SK-N-SH (cell line): ENCODE data around the gene ROBO1.

Source experiments
- EZH2phosphoT487 ChIP-seq: fragments of 200-600 bp; sonication (generic); IDR thresholded peaks from 2 replicates; pipeline ENCODE4 v1.6.1; 2017; ENCODE audit warnings: low read depth, mixed run types, mild to moderate bottlenecking, antibody characterized with exemption, moderate library complexity, borderline replicate concordance
- IRF3 ChIP-seq: fragments of 150-350 bp; IDR thresholded peaks from 2 replicates; pipeline ENCODE4 v1.6.1; 2016; ENCODE audit warnings: mild to moderate bottlenecking, low read depth, low read length
- MEF2A ChIP-seq: IDR thresholded peaks from 2 replicates; pipeline ENCODE4 v1.4.0; 2012; ENCODE audit warnings: low read depth, borderline replicate concordance
- USF1 ChIP-seq: IDR thresholded peaks from 2 replicates; pipeline ENCODE4 v1.4.0; 2012; ENCODE audit warnings: low read depth, borderline replicate concordance
- YY1 ChIP-seq: IDR thresholded peaks from 2 replicates; pipeline ENCODE4 v1.4.0; 2012; ENCODE audit warnings: low read depth, mild to moderate bottlenecking
- TF ChIP-seq, protein P1 (sequence below): fragments of 200-600 bp; sonication (generic); IDR thresholded peaks from 2 replicates; pipeline ENCODE4 v1.6.1; 2017; ENCODE audit warnings: antibody characterized with exemption, mild to moderate bottlenecking, moderate library complexity

- TF ChIP-seq USF1, result no peak
- no peak for TF ChIP-seq MEF2A
- no peak for TF ChIP-seq YY1
- TF ChIP-seq, protein P1, sequence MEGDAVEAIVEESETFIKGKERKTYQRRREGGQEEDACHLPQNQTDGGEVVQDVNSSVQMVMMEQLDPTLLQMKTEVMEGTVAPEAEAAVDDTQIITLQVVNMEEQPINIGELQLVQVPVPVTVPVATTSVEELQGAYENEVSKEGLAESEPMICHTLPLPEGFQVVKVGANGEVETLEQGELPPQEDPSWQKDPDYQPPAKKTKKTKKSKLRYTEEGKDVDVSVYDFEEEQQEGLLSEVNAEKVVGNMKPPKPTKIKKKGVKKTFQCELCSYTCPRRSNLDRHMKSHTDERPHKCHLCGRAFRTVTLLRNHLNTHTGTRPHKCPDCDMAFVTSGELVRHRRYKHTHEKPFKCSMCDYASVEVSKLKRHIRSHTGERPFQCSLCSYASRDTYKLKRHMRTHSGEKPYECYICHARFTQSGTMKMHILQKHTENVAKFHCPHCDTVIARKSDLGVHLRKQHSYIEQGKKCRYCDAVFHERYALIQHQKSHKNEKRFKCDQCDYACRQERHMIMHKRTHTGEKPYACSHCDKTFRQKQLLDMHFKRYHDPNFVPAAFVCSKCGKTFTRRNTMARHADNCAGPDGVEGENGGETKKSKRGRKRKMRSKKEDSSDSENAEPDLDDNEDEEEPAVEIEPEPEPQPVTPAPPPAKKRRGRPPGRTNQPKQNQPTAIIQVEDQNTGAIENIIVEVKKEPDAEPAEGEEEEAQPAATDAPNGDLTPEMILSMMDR, result no peak
- TF ChIP-seq IRF3, result no peak
- TF ChIP-seq EZH2phosphoT487, result no peak
Observed at GRCh38 chr3:79366414-79366813, 401.4 kb downstream of the ROBO1 start.
